H1 (cell line): Measurements from ENCODE around the gene MAGI1. TPM values are rescaled to one million over a fixed set of nuclear protein-coding genes. Genes with fewer than 3 reads are reported as not detected.
A peak's percentile ranks its signal among the peaks of the same experiment; 100 is the strongest.

Source experiments
- CTCF ChIA-PET: fragments of 300-600 bp; sonication (Branson Sonifier 250); formaldehyde crosslinking; loops from one replicate; lab custom pipeline; 2021; ENCODE audit not compliant: partially characterized antibody; lab: Charles Lee
- POLR2A ChIA-PET: fragments of 300-600 bp; sonication (Branson Sonifier 250); formaldehyde crosslinking; loops from one replicate; lab custom pipeline; 2021; ENCODE audit warnings: inconsistent platforms; ENCODE audit not compliant: partially characterized antibody; lab: Charles Lee
- DNase-seq, 2 experiments: peaks; one replicate each; pipeline versions ENCODE4 v3.0.0 to v3.0.0-alpha.2; 2010 to 2022; ENCODE audit warnings: low spot score in 2 of 2, low read depth in 1 of 2, mixed read lengths in 1 of 2
- FAIRE-seq: peaks from 2 replicates; lab custom pipeline; 2011; peaks lifted over from hg19 to GRCh38; lab: Jason Lieb, UNC
- H2AFZ ChIP-seq: 2 replicates; pipeline ENCODE4 v1.8.1; 2012; ENCODE audit warnings: low read length, inconsistent platforms
- H2AK5ac ChIP-seq: 2 replicates; pipeline ENCODE4 v1.6.1; 2013; ENCODE audit warnings: low read depth, low read length
- H2BK120ac ChIP-seq: replicated peaks from 2 replicates; pipeline ENCODE3; 2013; ENCODE audit warnings: low read depth, low read length, inconsistent platforms
- H2BK12ac ChIP-seq: 2 replicates; pipeline ENCODE4 v1.6.1; 2013; ENCODE audit warnings: low read depth, low read length
- H2BK15ac ChIP-seq: 2 replicates; pipeline ENCODE4 v1.6.1; 2013; ENCODE audit warnings: low read length
- H2BK20ac ChIP-seq: 2 replicates; pipeline ENCODE4 v1.6.1; 2013; ENCODE audit warnings: low read length
- H2BK5ac ChIP-seq: 2 replicates; pipeline ENCODE4 v1.6.1; 2013; ENCODE audit warnings: low read depth, low read length
- H3K14ac ChIP-seq: 2 replicates; pipeline ENCODE4 v1.6.1; 2013; ENCODE audit warnings: inconsistent platforms; ENCODE audit not compliant: insufficient read length
- H3K18ac ChIP-seq: 2 replicates; pipeline ENCODE4 v1.6.1; 2013; ENCODE audit warnings: low read length; ENCODE audit errors: extremely low read depth
- H3K23ac ChIP-seq: 2 replicates; pipeline ENCODE4 v1.6.1; 2013; ENCODE audit warnings: inconsistent platforms; ENCODE audit not compliant: insufficient read length
- H3K23me2 ChIP-seq: 2 replicates; pipeline ENCODE4 v1.6.1; 2013; ENCODE audit warnings: low read depth, low read length
- H3K27ac ChIP-seq: 2 replicates; pipeline ENCODE4 v1.6.1; 2011; ENCODE audit warnings: low read depth, low read length, inconsistent platforms
- H3K27me3 ChIP-seq, 4 experiments: replicated peaks in 1 of 4; 1 replicate in 1 of 4; 2 replicates in 3 of 4; pipeline versions ENCODE4 v1.6.1 to v1.8.1; 2011 to 2013; ENCODE audit warnings: low read length in 3 of 4, mild to moderate bottlenecking in 3 of 4, inconsistent platforms in 2 of 4, mixed read lengths in 2 of 4, moderate library complexity in 1 of 4; ENCODE audit not compliant: control insufficient read depth in 3 of 4, insufficient read depth in 3 of 4; ENCODE audit errors: extremely low read depth in 1 of 4
- H3K36me3 ChIP-seq, 4 experiments: 2 replicates each; pipeline versions ENCODE4 v1.6.1 to v1.8.1; 2011 to 2013; ENCODE audit warnings: mild to moderate bottlenecking in 4 of 4, low read length in 3 of 4, moderate library complexity in 2 of 4, control low read depth in 1 of 4, inconsistent platforms in 1 of 4; ENCODE audit not compliant: insufficient read depth in 4 of 4, control insufficient read depth in 2 of 4
- H3K4ac ChIP-seq: replicated peaks from 2 replicates; pipeline ENCODE3; 2013; ENCODE audit warnings: low read length, low read depth, mixed read lengths, inconsistent platforms; ENCODE audit not compliant: insufficient read length
- H3K4me1 ChIP-seq, 4 experiments: replicated peaks in 1 of 4; 1 replicate in 1 of 4; 2 replicates in 3 of 4; pipeline versions ENCODE4 v1.6.1 to v1.8.1; 2011 to 2013; ENCODE audit warnings: low read length in 3 of 4, inconsistent platforms in 2 of 4, mixed read lengths in 1 of 4; ENCODE audit not compliant: insufficient read depth in 4 of 4, control insufficient read depth in 3 of 4
- H3K4me2 ChIP-seq, 2 experiments: 2 replicates each; pipeline versions ENCODE4 v1.6.1 to v1.8.1; 2011 to 2013; ENCODE audit warnings: low read depth in 2 of 2, low read length in 2 of 2, control low read depth in 1 of 2, inconsistent platforms in 1 of 2, mild to moderate bottlenecking in 1 of 2; ENCODE audit not compliant: insufficient read depth in 1 of 2
- H3K4me3 ChIP-seq, 4 experiments: fragments of 200-600, 300-600 bp in 1 of 4; sonication (generic), shearing (Covaris generic), sonication (Bioruptor Twin) in 1 of 4; 2 replicates each; pipeline versions ENCODE4 v1.5.1 to v1.8.1; 2011 to 2016; ENCODE audit warnings: low read length in 4 of 4, low read depth in 3 of 4, control low read depth in 2 of 4, inconsistent platforms in 2 of 4, mild to moderate bottlenecking in 2 of 4, mixed read lengths in 1 of 4, moderate library complexity in 1 of 4; ENCODE audit not compliant: insufficient read depth in 2 of 4; ENCODE audit errors: extremely low read depth in 1 of 4
- H3K56ac ChIP-seq: replicated peaks from 2 replicates; pipeline ENCODE3; 2013; ENCODE audit warnings: low read depth, mild to moderate bottlenecking, mixed read lengths, low read length, inconsistent platforms; ENCODE audit not compliant: insufficient read length
- H3K79me1 ChIP-seq: 2 replicates; pipeline ENCODE4 v1.6.1; 2013; ENCODE audit warnings: low read depth, low read length, control low read depth
- H3K79me2 ChIP-seq, 2 experiments: 2 replicates each; pipeline versions ENCODE4 v1.6.1 to v1.8.1; 2012 to 2013; ENCODE audit warnings: low read length in 2 of 2, mild to moderate bottlenecking in 2 of 2, inconsistent platforms in 1 of 2; ENCODE audit not compliant: insufficient read depth in 2 of 2, control insufficient read depth in 1 of 2
- H3K9ac ChIP-seq, 4 experiments: replicated peaks in 1 of 4; 1 replicate in 1 of 4; 2 replicates in 3 of 4; pipeline versions ENCODE4 v1.6.1 to v1.8.1; 2011 to 2013; ENCODE audit warnings: low read depth in 3 of 4, low read length in 3 of 4, control low read depth in 2 of 4, mild to moderate bottlenecking in 2 of 4, moderate library complexity in 2 of 4, inconsistent platforms in 1 of 4; ENCODE audit errors: extremely low read depth in 1 of 4
- H3K9me3 ChIP-seq, 2 experiments: 2 replicates each; pipeline versions ENCODE4 v1.6.1 to v1.8.1; 2012 to 2013; ENCODE audit warnings: mild to moderate bottlenecking in 2 of 2, moderate library complexity in 2 of 2, control low read depth in 1 of 2, inconsistent platforms in 1 of 2, low read depth in 1 of 2, low read length in 1 of 2, mixed read lengths in 1 of 2; ENCODE audit not compliant: insufficient read depth in 2 of 2
- H4K20me1 ChIP-seq, 2 experiments: replicated peaks in 1 of 2; 2 replicates each; pipeline versions ENCODE3 to v1.8.1; 2011 to 2013; ENCODE audit warnings: inconsistent platforms in 2 of 2, low read length in 2 of 2, mild to moderate bottlenecking in 1 of 2; ENCODE audit not compliant: insufficient read depth in 2 of 2, control insufficient read depth in 1 of 2
- H4K5ac ChIP-seq: 2 replicates; pipeline ENCODE4 v1.6.1; 2013; ENCODE audit warnings: low read length, low read depth, mixed read lengths, inconsistent platforms; ENCODE audit not compliant: insufficient read length
- H4K8ac ChIP-seq: 2 replicates; pipeline ENCODE4 v1.8.0; 2013; ENCODE audit warnings: mild to moderate bottlenecking, moderate library complexity, low read length, inconsistent platforms; ENCODE audit not compliant: insufficient read depth; ENCODE audit errors: extremely low read depth
- H4K91ac ChIP-seq: replicated peaks from 2 replicates; pipeline ENCODE3; 2013; ENCODE audit warnings: low read length, mixed read lengths, inconsistent platforms; ENCODE audit not compliant: insufficient read length
- ATF3 ChIP-seq: IDR thresholded peaks from 2 replicates; pipeline ENCODE4 v1.6.1; 2011; ENCODE audit warnings: low read depth, mild to moderate bottlenecking, low read length; ENCODE audit not compliant: insufficient read depth
- CHD2 ChIP-seq: IDR thresholded peaks from 2 replicates; pipeline ENCODE4 v1.6.1; 2012; ENCODE audit warnings: low read length, improper control_type of control experiment
- CTCF ChIP-seq, 3 experiments: IDR thresholded peaks; 1 replicate in 2 of 3; 2 replicates in 1 of 3; pipeline versions ENCODE4 v1.5.1 to v1.6.1; 2011; ENCODE audit warnings: low read length in 3 of 3, mild to moderate bottlenecking in 3 of 3, inconsistent platforms in 2 of 3, low read depth in 1 of 3, moderate library complexity in 1 of 3; ENCODE audit not compliant: insufficient read depth in 1 of 3; ENCODE audit errors: control extremely low read depth in 1 of 3
- HDAC2 ChIP-seq, 2 experiments: fragments of 300-600 bp in 1 of 2; sonication (generic) in 1 of 2; IDR thresholded peaks; 2 replicates each; pipeline ENCODE4 v1.6.1; 2011 to 2012; ENCODE audit warnings: low read depth in 2 of 2, low read length in 2 of 2, mild to moderate bottlenecking in 2 of 2, moderate library complexity in 2 of 2, borderline replicate concordance in 1 of 2, inconsistent platforms in 1 of 2
- HDAC6 ChIP-seq: IDR thresholded peaks from one replicate; pipeline ENCODE4 v1.7.1; 2012; ENCODE audit warnings: low read depth, mild to moderate bottlenecking, inconsistent platforms, low read length, moderate library complexity
- RFX5 ChIP-seq: IDR thresholded peaks from 2 replicates; pipeline ENCODE4 v1.6.1; 2011; ENCODE audit warnings: low read depth, low read length, improper control_type of control experiment, borderline replicate concordance
- SP4 ChIP-seq: IDR thresholded peaks from 2 replicates; pipeline ENCODE4 v1.6.1; 2012; ENCODE audit warnings: low read length, inconsistent platforms
- SRF ChIP-seq: IDR thresholded peaks from 2 replicates; pipeline ENCODE4 v1.6.1; 2011; ENCODE audit warnings: mild to moderate bottlenecking, low read depth, low read length, moderate library complexity
- TAF7 ChIP-seq: optimal IDR thresholded peaks from 2 replicates; pipeline ENCODE3; 2011; ENCODE audit warnings: low read depth, mild to moderate bottlenecking, inconsistent platforms, low read length, moderate library complexity, borderline replicate concordance
- YY1 ChIP-seq: IDR thresholded peaks from 2 replicates; pipeline ENCODE4 v1.6.1; 2011; ENCODE audit warnings: low read depth, mild to moderate bottlenecking, low read length
- WGBS, 2 experiments: shearing (Covaris generic) in 1 of 2; methylation state at CpG; one replicate each; pipeline versions ENCODE4 v1.1.6 to v1.1.7; 2013 to 2015; ENCODE audit warnings: low lambda C conversion rate in 2 of 2, mixed read lengths in 2 of 2, inconsistent platforms in 1 of 2, low coverage in 1 of 2, missing lambda C conversion rate in 1 of 2; ENCODE audit not compliant: insufficient replicate concordance in 2 of 2, insufficient coverage in 1 of 2, insufficient read length in 1 of 2; ENCODE audit errors: extremely low coverage in 1 of 2, missing lambda C conversion rate in 1 of 2; 5-methylcytosine and 5-hydroxymethylcytosine counted together
- polyA plus RNA-seq, 7 experiments: library from polyadenylated mRNA; depleted of rRNA in 3 of 7; stranded (reverse) in 5 of 7; unstranded in 2 of 7; fragments of >200 nt in 5 of 7; fragments of 200-250 nt in 2 of 7; gene quantifications; 1 replicate in 5 of 7; 2 replicates in 1 of 7; 4 replicates in 1 of 7; pipeline versions ENCODE4 v1.2.1 to v1.2.3, GENCODE V29; 2011 to 2013; ENCODE audit warnings: missing spikeins in 2 of 7, mixed read lengths in 2 of 7
- total RNA-seq: library from RNA; stranded (reverse); fragmentation: NEBNext Ultra II Directional; extraction: Animal tissue kit (Norgen Biotek cat#: 25700); gene quantifications from 2 replicates; pipeline ENCODE4 v1.2.1, GENCODE V29; 2021

Gene MAGI1
- total and polyA plus RNA-seq, 2 of the 8 experiments (the other 6 are each of a cell fraction or from before 2014, with no cell fraction given): 19.8 to 78.0 TPM

- H4K8ac ChIP-seq: no peak overlapping the region
- no peaks in the 10 kb centered on the region for H4K20me1 ChIP-seq
- peaks cover 8 to 14% (median 12%) of the 10 kb centered on the region in 4 experiments for H3K4me1 ChIP-seq
- FAIRE-seq: peak; percentile 74
- no peak overlapping the region for H2BK12ac ChIP-seq
- no peak overlapping the region for H3K56ac ChIP-seq
- no peak overlapping the region for H2AFZ ChIP-seq
- H3K27ac ChIP-seq: no peak overlapping the region
- no peaks in the 10 kb centered on the region for H3K27me3 ChIP-seq
- no peak overlapping the region for H2BK120ac ChIP-seq
- H3K79me2 ChIP-seq: no peaks in the 10 kb centered on the region
- 78% methylated on average over 5 of the region's 5 CpGs; no CpG with 5 or more reads in 1 of the 2 experiments for WGBS, 2 experiments
- no peak overlapping the region for H2BK15ac ChIP-seq
- no peak overlapping the region for H3K23ac ChIP-seq
- no peak overlapping the region for H3K18ac ChIP-seq
- ChIA-PET CTCF (interaction anchor here (1.3 to 1.9 kb wide), 3 partner anchors 8 to 13 kb away, joined by 3 to 7 read pairs (median 4); no protein-coding TSS in a partner anchor), POLR2A (interaction anchor here (1.2 to 1.3 kb wide), 2 partner anchors 10 to 19 kb away, joined by 4 to 5 read pairs; no protein-coding TSS in a partner anchor)
- H3K23me2 ChIP-seq: no peaks in the 10 kb centered on the region
- no peak overlapping the region for H3K9ac ChIP-seq
- no peak overlapping the region for H3K14ac ChIP-seq
- H3K4me3 ChIP-seq: peak overlapping the region in 1 of 4 experiments; percentile 16; a peak in 1 of 8 replicates
- H3K79me1 ChIP-seq: no peaks in the 10 kb centered on the region
- H3K36me3 ChIP-seq: peaks cover 0 to 5% (median 1%) of the 10 kb centered on the region in 4 experiments; a peak in 2 of 8 replicates
- H3K9me3 ChIP-seq: no peaks in the 10 kb centered on the region; a peak in 1 of 4 replicates
- no peak for TF ChIP-seq TAF7
- TF ChIP-seq SRF: no peak
- TF ChIP-seq CHD2: no peak
- TF ChIP-seq YY1: no peak
- TF ChIP-seq CTCF (IDR thresholded peaks at IDR 0.05; ENCODE audit: control extremely low read depth in 1 of 3, insufficient read depth in 1 of 3, low read depth in 1 of 3, low read length in 3 of 3): no peak
- no peak for TF ChIP-seq ATF3
- TF ChIP-seq HDAC2 (IDR thresholded peaks at IDR 0.05; ENCODE audit: borderline replicate concordance in 1 of 2, low read depth in 2 of 2, low read length in 2 of 2): no peak
- TF ChIP-seq HDAC6: no peak
- no peak for TF ChIP-seq RFX5
- no peak for TF ChIP-seq SP4
- no peak overlapping the region for H3K4ac ChIP-seq
- no peak overlapping the region for H2BK5ac ChIP-seq
- no peak overlapping the region for H2AK5ac ChIP-seq
- no peak overlapping the region for H2BK20ac ChIP-seq
- H3K4me2 ChIP-seq: peak overlapping the region; percentile 32 to 50; a peak in 2 of 4 replicates
- no peak overlapping the region for H4K91ac ChIP-seq
- DNase-seq: no peak
- peak overlapping the region; percentile 44 for H4K5ac ChIP-seq
Measured at GRCh38 chr3:65391068-65391467, 647.6 kb downstream of the MAGI1 start.
